HepG2 (cell line): Measurements from ENCODE around the gene LASP1. TPM values are rescaled to one million over a fixed set of nuclear protein-coding genes. Genes with fewer than 3 reads are reported as not detected.

Experiments
- ATAC-seq: fragments of 200-7000 bp; cut with Tn5 transposase; 3 replicates; pipeline ENCODE4 v1.9.1; 2020; ENCODE audit warnings: mild to moderate bottlenecking, moderate library complexity
- BruUV-seq: library from RNA; stranded (reverse); fragments of 400-500 nt; replicated peaks from 2 replicates; lab custom pipeline; 2021; lab: Mats Ljungman, UMichigan
- CTCF ChIA-PET: fragments of 300-600 bp; formaldehyde crosslinking; extraction: SDS; loops from one replicate; lab custom pipeline; 2021; ENCODE audit warnings: low total read pairs, inconsistent platforms, low intra/inter-chr PET ratio; lab: Yijun Ruan, JAX
- POLR2A ChIA-PET: fragments of 350-600 bp; sonication (Branson Sonifier 250); formaldehyde crosslinking; loops from one replicate; lab custom pipeline; 2020; ENCODE audit warnings: antibody characterized with exemption, inconsistent platforms; lab: Yijun Ruan, JAX
- DNase-seq: peaks from one replicate; pipeline ENCODE4 v3.0.0-alpha.2; 2015; ENCODE audit warnings: low spot score
- FAIRE-seq: peaks from 3 replicates; lab custom pipeline; 2011; peaks lifted over from hg19 to GRCh38; lab: Jason Lieb, UNC
- H2AFZ ChIP-seq: one replicate; pipeline ENCODE4 v1.6.1; 2011; ENCODE audit warnings: low read length, inconsistent platforms
- H3K27ac ChIP-seq: fragments of 300-600 bp; 3 replicates; pipeline ENCODE4 v1.8.0; 2011; ENCODE audit warnings: mixed run types, mild to moderate bottlenecking, mixed read lengths, low read length, inconsistent platforms; ENCODE audit not compliant: insufficient read depth; ENCODE audit errors: extremely low read length
- H3K27me3 ChIP-seq, 2 experiments: fragments of 200-600 bp in 1 of 2; 2 replicates in 1 of 2; 3 replicates in 1 of 2; pipeline versions ENCODE4 v1.6.0 to v1.8.0; 2011; ENCODE audit warnings: low read length in 2 of 2, mild to moderate bottlenecking in 2 of 2, moderate library complexity in 2 of 2, inconsistent platforms in 1 of 2; ENCODE audit not compliant: insufficient read depth in 2 of 2, control insufficient read depth in 1 of 2
- H3K36me3 ChIP-seq, 2 experiments: fragments of 200-600 bp in 1 of 2; replicated peaks in 1 of 2; 2 replicates in 1 of 2; 3 replicates in 1 of 2; pipeline versions ENCODE4 v1.5.1 to v1.8.0; 2011; ENCODE audit warnings: low read length in 2 of 2, inconsistent platforms in 1 of 2; ENCODE audit not compliant: insufficient read depth in 2 of 2, control insufficient read depth in 1 of 2
- H3K4me1 ChIP-seq: 2 replicates; pipeline ENCODE4 v1.5.1; 2012; ENCODE audit warnings: low read length, inconsistent platforms; ENCODE audit not compliant: insufficient read depth
- H3K4me2 ChIP-seq: 2 replicates; pipeline ENCODE4 v1.6.0; 2011; ENCODE audit warnings: low read depth, low read length, inconsistent platforms
- H3K4me3 ChIP-seq, 3 experiments: fragments of 200-600 bp in 1 of 3; sonication (generic), shearing (Covaris generic) in 1 of 3; replicated peaks in 1 of 3; 2 replicates each; pipeline ENCODE4 v1.5.1; 2011 to 2016; ENCODE audit warnings: low read length in 3 of 3, inconsistent platforms in 2 of 3, low read depth in 2 of 3, mild to moderate bottlenecking in 2 of 3, control low read depth in 1 of 3, mixed read lengths in 1 of 3; ENCODE audit not compliant: insufficient read depth in 1 of 3
- H3K79me2 ChIP-seq: one replicate; pipeline ENCODE4 v1.6.1; 2011; ENCODE audit warnings: low read length, inconsistent platforms; ENCODE audit not compliant: insufficient read depth
- H3K9ac ChIP-seq: 2 replicates; pipeline ENCODE4 v1.6.0; 2011; ENCODE audit warnings: mild to moderate bottlenecking, low read depth, low read length, inconsistent platforms; ENCODE audit not compliant: insufficient read depth
- H3K9me3 ChIP-seq: 2 replicates; pipeline ENCODE4 v1.5.1; 2012; ENCODE audit warnings: mild to moderate bottlenecking, low read length
- H4K20me1 ChIP-seq: 2 replicates; pipeline ENCODE4 v1.6.0; 2011; ENCODE audit warnings: inconsistent platforms, mild to moderate bottlenecking, low read length, moderate library complexity; ENCODE audit not compliant: insufficient read depth
- ATRX ChIP-seq: sonication (generic); formaldehyde crosslinking; IDR thresholded peaks from 2 replicates; pipeline ENCODE4 v1.4.0; 2020; ENCODE audit warnings: missing genetic modification reagents, borderline replicate concordance
- HMG20A ChIP-seq: IDR thresholded peaks from 2 replicates; pipeline ENCODE4 v1.6.1; 2016; ENCODE audit warnings: borderline replicate concordance
- HNRNPUL1 ChIP-seq: fragments of 200-400 bp; formaldehyde crosslinking; IDR thresholded peaks from 2 replicates; pipeline ENCODE4 v1.6.1; 2017; ENCODE audit warnings: low read depth, mild to moderate bottlenecking, low read length, moderate library complexity
- MAFG ChIP-seq: sonication (generic); formaldehyde crosslinking; IDR thresholded peaks from 2 replicates; pipeline ENCODE4 v1.5.1; 2020; ENCODE audit warnings: mild to moderate bottlenecking, missing genetic modification reagents
- MIXL1 ChIP-seq: IDR thresholded peaks from 2 replicates; pipeline ENCODE4 v1.6.1; 2016
- MTA1 ChIP-seq: sonication (generic); formaldehyde crosslinking; IDR thresholded peaks from 2 replicates; pipeline ENCODE4 v1.4.0; 2020; ENCODE audit warnings: missing genetic modification reagents, mild to moderate bottlenecking, borderline replicate concordance
- MYC ChIP-seq: sonication (generic); formaldehyde crosslinking; IDR thresholded peaks from 2 replicates; pipeline ENCODE4 v1.9.0; 2021; ENCODE audit warnings: missing genetic modification reagents, borderline replicate concordance
- MYPOP ChIP-seq: sonication (generic); formaldehyde crosslinking; IDR thresholded peaks from 2 replicates; pipeline ENCODE4 v1.8.1; 2023; ENCODE audit warnings: mild to moderate bottlenecking, moderate library complexity, missing genetic modification reagents
- NCOR1 ChIP-seq: fragments of 200-600 bp; sonication (generic); IDR thresholded peaks from 2 replicates; pipeline ENCODE4 v1.7.0; 2017; ENCODE audit warnings: antibody characterized with exemption, low read length, borderline replicate concordance
- NR2F2 ChIP-seq: IDR thresholded peaks from 2 replicates; pipeline ENCODE4 v1.6.1; 2012; ENCODE audit warnings: low read depth, inconsistent platforms, borderline replicate concordance
- NRL ChIP-seq: sonication (generic); formaldehyde crosslinking; IDR thresholded peaks from 2 replicates; pipeline ENCODE4 v1.5.0; 2020; ENCODE audit warnings: missing genetic modification reagents, mild to moderate bottlenecking, moderate library complexity, borderline replicate concordance
- POGZ ChIP-seq: sonication (generic); formaldehyde crosslinking; IDR thresholded peaks from 2 replicates; pipeline ENCODE4 v1.4.0; 2020; ENCODE audit warnings: mild to moderate bottlenecking, missing genetic modification reagents
- RXRA ChIP-seq: sonication (generic); formaldehyde crosslinking; IDR thresholded peaks from 2 replicates; pipeline ENCODE4 v1.5.1; 2020; ENCODE audit warnings: missing genetic modification reagents
- SUZ12 ChIP-seq: fragments of 150-350 bp; IDR thresholded peaks from 2 replicates; pipeline ENCODE4 v1.6.1; 2014; ENCODE audit warnings: low read depth, low read length
- TBP ChIP-seq: sonication (generic); formaldehyde crosslinking; IDR thresholded peaks from 2 replicates; pipeline ENCODE4 v1.5.0; 2020; ENCODE audit warnings: missing genetic modification reagents
- ZBTB14 ChIP-seq: sonication (generic); formaldehyde crosslinking; IDR thresholded peaks from 2 replicates; pipeline ENCODE4 v1.4.0; 2020; ENCODE audit warnings: missing genetic modification reagents
- ZNF430 ChIP-seq: sonication (generic); formaldehyde crosslinking; IDR thresholded peaks from 2 replicates; pipeline ENCODE4 v1.9.0; 2021; ENCODE audit warnings: mild to moderate bottlenecking, missing genetic modification reagents
- WGBS: methylation state at CpG from one replicate; pipeline ENCODE4 v1.1.6; 2017; ENCODE audit warnings: low lambda C conversion rate; 5-methylcytosine and 5-hydroxymethylcytosine counted together
- in situ Hi-C: cut with HindIII; loops from 2 replicates; pipeline ENCODE4 v1.10.0; 2017; ENCODE audit warnings: low pct_unique_long_range_greater_than_20kb; ENCODE audit not compliant: extremely low pct_ligation_motif_present
- intact Hi-C: fragments of 100-400 bp; cut with micrococcal nuclease; formaldehyde crosslinking; loops from one replicate; pipeline ENCODE4 v1.10.0; 2022; ENCODE audit not compliant: unreplicated experiment
- polyA plus RNA-seq, 8 experiments: library from polyadenylated mRNA; depleted of rRNA in 3 of 8; stranded (reverse) in 7 of 8; unstranded in 1 of 8; fragments of >200 nt; fragmentation: Illumina TruSeq in 4 of 8; extraction: Trizol in 4 of 8; gene quantifications; 2 replicates each; pipeline versions ENCODE4 v1.2.1 to v1.2.3, GENCODE V29; 2011 to 2016; ENCODE audit warnings: low read depth in 4 of 8, missing spikeins in 1 of 8, mixed read lengths in 1 of 8; ENCODE audit not compliant: insufficient read depth in 1 of 8
- total RNA-seq, 5 experiments: library from RNA; depleted of rRNA; stranded (reverse); fragments of >200 nt; fragmentation: Illumina TruSeq; extraction: Trizol; gene quantifications; 2 replicates each; pipeline ENCODE4 v1.2.3, GENCODE V29; 2016; ENCODE audit warnings: low read depth in 1 of 5
- TF ChIP-seq, protein P1 (sequence below): sonication (generic); formaldehyde crosslinking; IDR thresholded peaks from 2 replicates; pipeline ENCODE4 v1.4.0; 2020; ENCODE audit warnings: missing genetic modification reagents
- TF ChIP-seq, protein P2 (sequence below): sonication (generic); formaldehyde crosslinking; IDR thresholded peaks from 2 replicates; pipeline ENCODE4 v1.4.0; 2020; ENCODE audit warnings: missing genetic modification reagents, borderline replicate concordance
- TF ChIP-seq, protein P3 (sequence below): sonication (generic); formaldehyde crosslinking; IDR thresholded peaks from 2 replicates; pipeline ENCODE4 v1.5.0; 2020; ENCODE audit warnings: mild to moderate bottlenecking, missing genetic modification reagents

The LASP1 gene
- total and polyA plus RNA-seq, 2 of the 13 experiments (the other 11 are each of a cell fraction or from before 2014, with no cell fraction given) = 70.1 to 97.0 TPM

- H2AFZ ChIP-seq = no peak overlapping the region
- peak overlapping the region; percentile 14; the same call in 1 of the 2 replicates for H3K4me2 ChIP-seq
- no peak overlapping the region for H3K9ac ChIP-seq
- in situ Hi-C loops = no loop called here
- H3K4me1 ChIP-seq = peaks cover 35% of the 10 kb centered on the region
- 13% methylated on average over 8 of the region's 8 CpGs for WGBS
- POLR2A ChIA-PET = interaction anchor here (0.9 to 2.3 kb wide), 7 partner anchors 8 to 160 kb away, joined by 3 to 20 read pairs (median 5); partner anchors contain the start of genes LASP1 and RPL23
- no peak overlapping the region for H3K4me3 ChIP-seq
- H3K79me2 ChIP-seq = no peaks in the 10 kb centered on the region
- intact Hi-C loops = no loop called here
- no peaks in the 10 kb centered on the region for H3K27me3 ChIP-seq
- no TSS peak for BruUV-seq
- CTCF ChIA-PET = no interaction called here
- FAIRE-seq (peak; percentile 63), ATAC-seq (peak; percentile 66), DNase-seq (peak; percentile 67)
- no peak overlapping the region for H3K27ac ChIP-seq
- no peaks in the 10 kb centered on the region for H3K9me3 ChIP-seq
- H3K36me3 ChIP-seq = no peaks in the 10 kb centered on the region
- no peaks in the 10 kb centered on the region for H4K20me1 ChIP-seq
- TF ChIP-seq TBP (CRISPR knock-in tag) (no peak), ATRX (CRISPR knock-in tag) (no peak), RXRA (CRISPR knock-in tag) (no peak), HMG20A (CRISPR knock-in tag) (no peak), MAFG (CRISPR knock-in tag) (no peak), ZBTB14 (no peak), MIXL1 (CRISPR knock-in tag) (no peak), NR2F2 (no peak), MTA1 (CRISPR knock-in tag) (no peak), ZNF430 (CRISPR knock-in tag) (no peak), NRL (CRISPR knock-in tag) (no peak), MYPOP (CRISPR knock-in tag) (peak; percentile 45; the same call in 1 of the 2 replicates), NCOR1 (no peak), HNRNPUL1 (no peak), POGZ (CRISPR knock-in tag) (no peak), SUZ12 (no peak), MYC (CRISPR knock-in tag) (no peak)
- TF ChIP-seq, protein P1, sequence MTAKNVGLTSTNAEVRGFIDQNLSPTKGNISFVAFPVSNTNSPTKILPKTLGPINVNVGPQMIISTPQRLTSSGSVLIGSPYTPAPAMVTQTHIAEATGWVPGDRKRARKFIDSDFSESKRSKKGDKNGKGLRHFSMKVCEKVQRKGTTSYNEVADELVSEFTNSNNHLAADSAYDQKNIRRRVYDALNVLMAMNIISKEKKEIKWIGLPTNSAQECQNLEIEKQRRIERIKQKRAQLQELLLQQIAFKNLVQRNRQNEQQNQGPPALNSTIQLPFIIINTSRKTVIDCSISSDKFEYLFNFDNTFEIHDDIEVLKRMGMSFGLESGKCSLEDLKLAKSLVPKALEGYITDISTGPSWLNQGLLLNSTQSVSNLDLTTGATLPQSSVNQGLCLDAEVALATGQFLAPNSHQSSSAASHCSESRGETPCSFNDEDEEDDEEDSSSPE (CRISPR knock-in tag) = no peak
- TF ChIP-seq, protein P2, sequence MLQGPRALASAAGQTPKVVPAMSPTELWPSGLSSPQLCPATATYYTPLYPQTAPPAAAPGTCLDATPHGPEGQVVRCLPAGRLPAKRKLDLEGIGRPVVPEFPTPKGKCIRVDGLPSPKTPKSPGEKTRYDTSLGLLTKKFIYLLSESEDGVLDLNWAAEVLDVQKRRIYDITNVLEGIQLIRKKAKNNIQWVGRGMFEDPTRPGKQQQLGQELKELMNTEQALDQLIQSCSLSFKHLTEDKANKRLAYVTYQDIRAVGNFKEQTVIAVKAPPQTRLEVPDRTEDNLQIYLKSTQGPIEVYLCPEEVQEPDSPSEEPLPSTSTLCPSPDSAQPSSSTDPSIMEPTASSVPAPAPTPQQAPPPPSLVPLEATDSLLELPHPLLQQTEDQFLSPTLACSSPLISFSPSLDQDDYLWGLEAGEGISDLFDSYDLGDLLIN (CRISPR knock-in tag) = no peak
- TF ChIP-seq, protein P3, sequence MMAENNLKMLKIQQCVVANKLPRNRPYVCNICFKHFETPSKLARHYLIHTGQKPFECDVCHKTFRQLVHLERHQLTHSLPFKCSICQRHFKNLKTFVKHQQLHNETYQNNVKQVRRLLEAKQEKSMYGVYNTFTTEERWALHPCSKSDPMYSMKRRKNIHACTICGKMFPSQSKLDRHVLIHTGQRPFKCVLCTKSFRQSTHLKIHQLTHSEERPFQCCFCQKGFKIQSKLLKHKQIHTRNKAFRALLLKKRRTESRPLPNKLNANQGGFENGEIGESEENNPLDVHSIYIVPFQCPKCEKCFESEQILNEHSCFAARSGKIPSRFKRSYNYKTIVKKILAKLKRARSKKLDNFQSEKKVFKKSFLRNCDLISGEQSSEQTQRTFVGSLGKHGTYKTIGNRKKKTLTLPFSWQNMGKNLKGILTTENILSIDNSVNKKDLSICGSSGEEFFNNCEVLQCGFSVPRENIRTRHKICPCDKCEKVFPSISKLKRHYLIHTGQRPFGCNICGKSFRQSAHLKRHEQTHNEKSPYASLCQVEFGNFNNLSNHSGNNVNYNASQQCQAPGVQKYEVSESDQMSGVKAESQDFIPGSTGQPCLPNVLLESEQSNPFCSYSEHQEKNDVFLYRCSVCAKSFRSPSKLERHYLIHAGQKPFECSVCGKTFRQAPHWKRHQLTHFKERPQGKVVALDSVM = no peak
Observed at GRCh38 chr17:38861399-38861843, 8.4 kb upstream of the LASP1 start.
